A673 (cell line): Measurements from ENCODE around the gene SLC4A4.

Experiments
- CTCF ChIP-seq: fragments of 300-800, 200-600 bp; sonication (generic); conservative IDR thresholded peaks from 2 replicates; pipeline ENCODE4 v1.5.1; 2017; ENCODE audit warnings: low read depth, mild to moderate bottlenecking, antibody characterized with exemption, low read length, moderate library complexity, mixed read lengths
- EZH2 ChIP-seq: fragments of 200-600 bp; sonication (generic); IDR thresholded peaks from 2 replicates; pipeline ENCODE4 v1.6.1; 2017; ENCODE audit warnings: borderline replicate concordance, low read depth, mild to moderate bottlenecking, mixed read lengths, antibody characterized with exemption, low read length; ENCODE audit not compliant: poor library complexity, severe bottlenecking

GRCh38 chr4:71599578-71599977, 260.8 kb downstream of the SLC4A4 start:
- TF ChIP-seq EZH2 (no peak), CTCF (no peak)
